Peyer's patch (tissue), 4 donors: ENCODE results near the gene BCL6B. TPM values are rescaled to one million over a fixed set of nuclear protein-coding genes. Genes with fewer than 3 reads are reported as not detected.

Source experiments
- DNase-seq, 3 donors: peaks; one replicate each; pipeline ENCODE4 v3.0.0-alpha.2; 2017 to 2019
- H3K27ac ChIP-seq, 4 donors: fragments of 200-600 bp; sonication (generic); one replicate each; pipeline ENCODE4 v1.5.1; 2016 to 2019
- H3K27me3 ChIP-seq, 2 donors: fragments of 200-600 bp; sonication (generic); one replicate each; pipeline ENCODE4 v1.5.1; 2019
- H3K36me3 ChIP-seq, 3 donors: fragments of 200-600 bp; sonication (generic); one replicate each; pipeline ENCODE4 v1.5.1; 2016 to 2019
- H3K4me1 ChIP-seq, 4 donors: fragments of 200-600 bp; sonication (generic); one replicate each; pipeline ENCODE4 v1.5.1; 2016 to 2019
- H3K4me3 ChIP-seq, 4 donors: fragments of 200-600 bp; sonication (generic); 1 replicate in 3 of 4; 2 replicates in 1 of 4; pipeline ENCODE4 v1.5.1; 2016 to 2019; ENCODE audit warnings: mild to moderate bottlenecking in 1 of 4
- H3K9me3 ChIP-seq, 4 donors: fragments of 200-600 bp; sonication (generic); one replicate each; pipeline ENCODE4 v1.5.1; 2016 to 2019; ENCODE audit warnings: mild to moderate bottlenecking in 1 of 4
- POLR2A ChIP-seq, 2 donors: fragments of 450-650 bp; IDR thresholded peaks; one replicate each; pipeline ENCODE4 v1.5.1; 2017; ENCODE audit warnings: antibody characterized with exemption in 2 of 2, mild to moderate bottlenecking in 2 of 2, moderate library complexity in 2 of 2
- total RNA-seq, 4 donors: library from RNA; depleted of rRNA; stranded (reverse); fragments of >200 nt; gene quantifications; one replicate each; pipeline ENCODE4 v1.1.0, GENCODE V29; 2016
- TF ChIP-seq, protein P1 (sequence below), 6 experiments: fragments of 450-650 bp in 4 of 6; fragments of 200-600 bp in 2 of 6; sonication (generic) in 1 of 6; IDR thresholded peaks; one replicate each; pipeline ENCODE4 v1.5.1; 2017 to 2019; ENCODE audit warnings: antibody characterized with exemption in 6 of 6, mild to moderate bottlenecking in 3 of 6, moderate library complexity in 1 of 6

BCL6B gene
- total RNA-seq, 4 donors from 2014 or later: 0.57 to 9.9 (median 1.4) TPM

- Histone ChIP-seq H3K27ac (no peak overlapping the region), H3K4me3 (no peak overlapping the region), H3K9me3 (no peaks in the 10 kb centered on the region), H3K4me1 (peaks cover 0 to 11% (median 0%) of the 10 kb centered on the region in 4 donors), H3K36me3 (peaks cover 0 to 67% (median 0%) of the 10 kb centered on the region in 3 donors), H3K27me3 (no peaks in the 10 kb centered on the region)
- DNase-seq: no peak
- no peak for TF ChIP-seq POLR2A (IDR thresholded peaks at IDR 0.05)
- TF ChIP-seq, protein P1, sequence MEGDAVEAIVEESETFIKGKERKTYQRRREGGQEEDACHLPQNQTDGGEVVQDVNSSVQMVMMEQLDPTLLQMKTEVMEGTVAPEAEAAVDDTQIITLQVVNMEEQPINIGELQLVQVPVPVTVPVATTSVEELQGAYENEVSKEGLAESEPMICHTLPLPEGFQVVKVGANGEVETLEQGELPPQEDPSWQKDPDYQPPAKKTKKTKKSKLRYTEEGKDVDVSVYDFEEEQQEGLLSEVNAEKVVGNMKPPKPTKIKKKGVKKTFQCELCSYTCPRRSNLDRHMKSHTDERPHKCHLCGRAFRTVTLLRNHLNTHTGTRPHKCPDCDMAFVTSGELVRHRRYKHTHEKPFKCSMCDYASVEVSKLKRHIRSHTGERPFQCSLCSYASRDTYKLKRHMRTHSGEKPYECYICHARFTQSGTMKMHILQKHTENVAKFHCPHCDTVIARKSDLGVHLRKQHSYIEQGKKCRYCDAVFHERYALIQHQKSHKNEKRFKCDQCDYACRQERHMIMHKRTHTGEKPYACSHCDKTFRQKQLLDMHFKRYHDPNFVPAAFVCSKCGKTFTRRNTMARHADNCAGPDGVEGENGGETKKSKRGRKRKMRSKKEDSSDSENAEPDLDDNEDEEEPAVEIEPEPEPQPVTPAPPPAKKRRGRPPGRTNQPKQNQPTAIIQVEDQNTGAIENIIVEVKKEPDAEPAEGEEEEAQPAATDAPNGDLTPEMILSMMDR (IDR thresholded peaks at IDR 0.05): no peak
Observed at GRCh38 chr17:6998855-6999508, 23.9 kb upstream of the BCL6B start.

DNA sequence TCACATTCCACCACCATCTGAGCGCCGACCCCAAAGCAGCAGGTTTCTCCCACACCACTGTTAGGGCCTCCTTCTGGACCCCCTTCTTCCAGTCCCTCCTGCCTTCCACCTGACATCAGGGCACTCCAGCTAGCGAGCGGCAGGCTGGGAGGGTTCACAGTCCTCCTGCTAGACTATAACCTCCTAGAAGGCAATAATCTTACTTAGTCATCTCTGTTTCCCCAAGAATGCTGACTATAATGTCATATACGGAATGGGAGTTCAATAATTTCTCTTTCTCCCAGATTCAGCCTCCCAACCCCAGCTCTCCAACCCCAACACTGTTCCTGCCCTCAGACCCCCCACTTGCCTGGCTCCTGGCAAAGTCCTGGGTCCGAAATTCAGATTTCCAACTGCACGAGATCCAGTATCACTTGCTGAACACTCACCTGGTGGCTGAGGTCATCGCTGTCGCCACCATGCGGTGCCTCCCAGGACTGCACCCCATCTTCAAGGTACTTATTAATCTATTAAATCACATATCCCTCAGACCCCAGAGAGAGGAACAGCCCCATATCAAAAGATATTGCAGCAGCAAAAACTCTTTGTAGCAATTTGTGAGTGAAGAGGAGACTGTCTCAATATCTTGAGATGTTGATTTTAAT is 21.4 kb upstream of the BCL6B start:
- DNase-seq: peak in 1 of 3 donors; percentile 65
- Histone ChIP-seq H3K9me3 (no peaks in the 10 kb centered on the region), H3K27ac (no peak overlapping the region), H3K4me1 (peaks cover 0 to 1% (median 0%) of the 10 kb centered on the region in 4 donors), H3K36me3 (peaks cover 0 to 65% (median 0%) of the 10 kb centered on the region in 3 donors), H3K27me3 (no peaks in the 10 kb centered on the region), H3K4me3 (no peak overlapping the region)
- TF ChIP-seq, protein P1 (IDR thresholded peaks at IDR 0.05): peak in 4 of 6 experiments; percentile 32 to 44 (median 36)
- TF ChIP-seq POLR2A (IDR thresholded peaks at IDR 0.05): no peak

DNA sequence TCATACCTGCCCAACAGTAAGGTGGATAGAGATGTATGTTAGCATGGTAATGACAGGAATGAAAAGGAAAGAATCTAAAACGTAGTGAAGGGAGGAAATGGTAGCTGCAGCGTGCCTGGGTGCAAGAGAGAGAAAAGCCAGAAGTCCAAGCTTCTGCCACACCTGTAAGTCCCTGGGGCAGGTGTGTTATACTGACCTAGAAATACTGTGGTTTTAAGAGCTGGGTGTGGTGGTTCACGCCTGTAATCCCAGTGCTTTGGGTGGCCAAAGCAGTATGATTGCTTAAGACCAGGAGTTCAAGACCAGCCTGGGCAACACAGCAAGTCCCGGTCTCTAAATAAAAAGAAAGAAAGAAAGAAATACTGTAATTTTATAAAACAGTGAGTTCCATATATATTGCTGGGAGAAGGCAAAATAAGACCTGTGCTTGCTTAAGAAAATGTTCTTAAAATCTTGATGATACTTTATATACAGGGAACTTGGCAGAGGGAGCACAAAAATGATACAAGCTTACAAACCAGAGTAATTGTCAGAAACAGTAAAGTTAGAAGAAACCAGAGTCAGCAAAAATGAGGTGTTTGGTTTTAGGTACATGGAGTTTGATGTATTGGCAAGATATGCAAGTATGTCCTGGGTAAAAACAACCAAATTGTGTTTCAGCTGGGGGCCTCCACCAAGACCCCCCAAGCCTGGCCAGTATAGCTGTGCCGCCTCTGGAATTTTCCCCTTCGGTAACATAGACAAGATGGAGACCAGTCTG is 20.4 kb upstream of the BCL6B start:
- TF ChIP-seq POLR2A (IDR thresholded peaks at IDR 0.05): no peak
- TF ChIP-seq, protein P1 (IDR thresholded peaks at IDR 0.05): no peak
- Histone ChIP-seq H3K36me3 (peaks cover 0 to 59% (median 0%) of the 10 kb centered on the region in 3 donors), H3K4me3 (no peak overlapping the region), H3K27me3 (no peaks in the 10 kb centered on the region), H3K9me3 (no peaks in the 10 kb centered on the region), H3K4me1 (no peaks in the 10 kb centered on the region), H3K27ac (no peak overlapping the region)
- DNase-seq: no peak

GRCh38 chr17:7003745-7004144 is 19.1 kb upstream of the BCL6B start:
- peaks cover 0 to 52% (median 0%) of the 10 kb centered on the region in 3 donors for H3K36me3 ChIP-seq
- H3K27me3 ChIP-seq: no peaks in the 10 kb centered on the region
- H3K9me3 ChIP-seq: no peaks in the 10 kb centered on the region
- DNase-seq: no peak
- H3K4me3 ChIP-seq: no peak overlapping the region
- no peak overlapping the region for H3K27ac ChIP-seq
- no peaks in the 10 kb centered on the region for H3K4me1 ChIP-seq
- no peak for TF ChIP-seq POLR2A (IDR thresholded peaks at IDR 0.05)
- TF ChIP-seq, protein P1 (IDR thresholded peaks at IDR 0.05): no peak

GRCh38 chr17:7004398-7005253 is 18.2 kb upstream of the BCL6B start:
- TF ChIP-seq, protein P1 (IDR thresholded peaks at IDR 0.05): peak; percentile 35 to 87 (median 77)
- no peak for TF ChIP-seq POLR2A (IDR thresholded peaks at IDR 0.05)
- Histone ChIP-seq H3K4me3 (no peak overlapping the region), H3K27ac (no peak overlapping the region), H3K27me3 (no peaks in the 10 kb centered on the region), H3K9me3 (no peaks in the 10 kb centered on the region), H3K4me1 (peaks cover 0 to 7% (median 0%) of the 10 kb centered on the region in 4 donors), H3K36me3 (peaks cover 0 to 48% (median 0%) of the 10 kb centered on the region in 3 donors)
- peak in 1 of 3 donors; percentile 56 for DNase-seq
